Daoy (cell line): Measurements from ENCODE around the gene POLR3H. TPM values are rescaled to one million over a fixed set of nuclear protein-coding genes. Genes with fewer than 3 reads are reported as not detected.

Experiments
- DNase-seq: peaks from one replicate; pipeline ENCODE4 v3.0.0-alpha.2; 2015; ENCODE audit warnings: low read depth
- total RNA-seq: library from RNA; depleted of rRNA; stranded (reverse); fragments of >200 nt; shearing (Covaris generic); gene quantifications from 2 replicates; pipeline ENCODE4 v1.2.3, GENCODE V29; 2014

Gene POLR3H
- total RNA-seq, 1 experiment from 2014 or later, result 17.3 TPM

DNA sequence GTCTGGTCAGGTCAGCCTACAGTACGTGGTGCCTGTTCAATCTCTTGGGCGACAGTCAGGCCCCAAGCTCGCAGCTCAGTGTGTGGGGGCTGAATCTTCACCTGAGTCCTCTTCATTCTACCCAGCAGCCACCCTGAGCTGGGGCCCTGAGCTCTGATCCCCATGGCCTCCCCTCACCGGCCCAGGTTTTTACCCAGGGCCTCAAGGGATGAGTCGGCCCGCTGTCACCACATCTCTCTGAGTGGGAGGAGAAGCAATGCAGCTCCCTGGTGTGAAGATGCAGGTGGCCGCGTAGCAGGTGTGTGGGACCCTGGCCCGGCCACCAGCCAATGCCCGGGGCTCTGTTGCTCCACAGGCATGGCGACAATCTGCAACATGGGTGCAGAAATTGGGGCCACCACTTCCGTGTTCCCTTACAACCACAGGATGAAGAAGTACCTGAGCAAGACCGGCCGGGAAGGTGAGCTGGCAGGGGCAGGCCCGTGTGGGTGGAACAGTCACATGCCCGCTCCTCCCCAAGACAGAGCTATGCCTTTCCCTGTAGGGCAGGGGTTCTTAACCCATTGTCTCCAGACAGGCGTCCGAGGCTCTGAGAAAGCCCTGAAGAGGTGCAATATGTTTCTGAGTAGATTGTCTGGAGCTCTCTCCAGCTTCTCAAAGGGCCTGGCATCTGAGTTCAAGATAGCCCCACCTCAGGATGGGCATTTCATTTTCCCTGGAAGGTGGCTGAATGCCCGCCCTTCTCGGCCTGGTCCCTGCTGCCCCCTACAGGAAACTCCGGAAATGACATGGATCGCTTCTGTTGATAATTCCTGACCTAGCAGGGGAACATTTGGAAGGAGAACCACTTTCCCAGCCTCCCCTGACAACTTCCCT, 26.9 kb downstream of the POLR3H start:
- peak; percentile 49 for DNase-seq

DNA sequence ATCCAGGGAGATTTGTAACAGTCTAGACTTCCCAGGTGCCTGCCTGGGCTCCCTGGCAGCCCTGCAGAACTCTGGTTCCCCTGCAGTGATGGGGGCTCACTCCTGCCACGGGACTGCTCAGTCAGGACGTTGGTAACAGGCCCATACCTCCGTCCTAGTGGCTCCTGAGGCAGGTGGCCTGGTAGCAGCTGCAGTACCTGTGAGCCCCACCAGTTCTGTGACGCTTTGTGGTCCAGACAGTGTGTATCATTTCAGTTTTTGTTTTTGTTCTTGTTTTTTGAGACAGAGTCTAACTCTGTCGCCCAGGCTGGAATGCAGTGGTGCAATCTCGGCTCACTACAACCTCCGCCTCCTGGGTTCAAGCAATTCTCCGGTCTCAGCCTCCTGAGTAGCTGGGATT, 27.8 kb downstream of the POLR3H start:
- DNase-seq, result no peak

DNA sequence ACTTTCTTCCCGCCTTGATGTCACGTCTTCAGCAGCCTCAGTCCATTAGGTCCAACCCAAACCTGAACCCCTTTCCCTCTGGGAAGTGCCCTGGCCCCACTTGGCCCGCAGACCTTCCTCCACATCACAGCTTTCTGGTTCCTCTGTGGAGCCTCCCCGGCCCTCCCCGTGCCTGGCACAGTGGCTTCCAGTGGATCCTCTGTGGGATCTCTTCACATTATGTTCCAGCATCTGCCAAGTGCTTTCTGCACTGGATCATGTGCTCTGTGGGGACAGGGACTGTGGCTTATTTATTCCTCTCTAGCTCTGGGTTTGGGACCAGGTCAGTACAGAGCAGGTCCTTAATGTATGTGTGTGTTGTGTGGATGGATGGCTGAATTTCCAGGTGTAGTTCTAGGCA, 30.9 kb downstream of the POLR3H start:
- DNase-seq, result no peak

DNA sequence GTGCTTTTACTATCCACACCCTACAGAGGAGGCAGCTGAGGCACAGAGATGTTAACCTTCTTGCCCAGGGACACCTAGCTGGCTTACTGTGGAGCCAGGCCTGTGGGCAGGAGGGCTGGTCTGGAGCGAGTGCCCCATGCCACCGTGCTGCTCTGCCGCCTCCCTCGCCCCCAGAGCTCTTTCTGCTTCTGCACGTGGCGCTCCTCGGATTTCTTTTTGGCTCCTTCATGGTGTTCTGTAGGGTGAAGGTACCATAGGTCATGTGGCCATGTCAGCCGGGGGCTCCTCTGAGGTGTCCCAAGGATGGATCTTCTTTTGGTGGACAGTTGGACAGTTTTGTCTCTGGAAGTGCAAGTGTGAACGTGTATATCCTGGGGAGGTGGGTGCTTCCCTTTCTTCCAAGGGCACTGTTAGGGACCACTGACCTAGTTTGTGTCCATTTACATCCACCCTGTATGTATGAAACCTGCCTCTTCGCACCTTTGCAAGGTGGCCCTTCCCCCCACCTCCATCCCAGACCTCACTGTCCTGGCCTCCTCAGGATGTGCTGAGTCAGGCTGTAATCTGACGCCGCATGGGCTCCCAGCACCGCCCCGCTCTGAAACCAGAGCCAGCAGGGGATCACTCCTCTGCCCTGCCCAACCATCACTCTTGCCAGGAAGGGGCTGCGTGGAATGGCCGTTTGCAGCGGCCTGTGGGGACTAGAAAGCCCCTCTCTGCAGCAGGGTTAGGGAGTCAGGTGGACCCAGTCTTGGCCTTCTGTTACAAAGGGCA, 31.7 kb downstream of the POLR3H start:
- DNase-seq, result peak; percentile 79

DNA sequence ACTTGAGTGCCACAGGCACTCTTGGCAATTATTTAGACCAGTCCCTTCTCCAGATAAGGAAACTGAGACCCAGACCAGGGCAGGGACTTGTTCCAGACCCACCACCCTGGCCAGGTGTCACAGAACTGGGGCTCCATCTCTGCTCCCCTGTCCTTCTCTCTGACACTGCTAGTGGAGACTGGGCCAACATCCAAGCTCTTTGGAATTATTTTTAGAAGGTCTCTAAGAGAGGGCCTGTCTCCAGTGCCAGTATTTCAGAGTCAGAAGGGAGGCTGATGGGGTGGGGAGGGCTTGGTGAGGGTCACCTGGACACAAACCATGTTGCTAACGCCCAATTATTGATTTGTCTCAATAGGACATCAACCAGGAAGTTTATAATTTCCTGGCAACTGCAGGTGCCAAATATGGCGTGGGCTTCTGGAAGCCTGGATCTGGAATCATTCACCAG, 32.7 kb downstream of the POLR3H start:
- DNase-seq, result no peak

DNA sequence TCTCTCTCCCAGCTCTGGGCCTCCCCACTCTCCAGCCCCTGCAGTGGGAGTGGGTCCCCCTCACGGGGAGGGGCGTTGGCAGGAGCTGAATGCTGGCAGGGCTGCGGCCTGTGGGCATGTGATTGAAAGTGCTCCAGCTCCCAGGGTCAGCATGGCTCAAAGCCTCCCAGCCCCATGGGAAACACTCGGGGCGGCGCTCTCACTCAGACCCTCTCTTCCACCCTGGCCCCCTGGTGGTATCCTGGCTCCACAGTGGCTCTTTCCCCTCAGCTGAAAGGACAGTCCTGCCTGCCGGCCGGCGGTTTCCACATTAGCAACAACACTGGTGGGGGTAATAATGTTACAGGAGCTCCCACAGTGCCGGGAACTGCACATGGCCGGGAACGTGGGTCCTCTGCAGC, 35.5 kb downstream of the POLR3H start:
- DNase-seq, result no peak

DNA sequence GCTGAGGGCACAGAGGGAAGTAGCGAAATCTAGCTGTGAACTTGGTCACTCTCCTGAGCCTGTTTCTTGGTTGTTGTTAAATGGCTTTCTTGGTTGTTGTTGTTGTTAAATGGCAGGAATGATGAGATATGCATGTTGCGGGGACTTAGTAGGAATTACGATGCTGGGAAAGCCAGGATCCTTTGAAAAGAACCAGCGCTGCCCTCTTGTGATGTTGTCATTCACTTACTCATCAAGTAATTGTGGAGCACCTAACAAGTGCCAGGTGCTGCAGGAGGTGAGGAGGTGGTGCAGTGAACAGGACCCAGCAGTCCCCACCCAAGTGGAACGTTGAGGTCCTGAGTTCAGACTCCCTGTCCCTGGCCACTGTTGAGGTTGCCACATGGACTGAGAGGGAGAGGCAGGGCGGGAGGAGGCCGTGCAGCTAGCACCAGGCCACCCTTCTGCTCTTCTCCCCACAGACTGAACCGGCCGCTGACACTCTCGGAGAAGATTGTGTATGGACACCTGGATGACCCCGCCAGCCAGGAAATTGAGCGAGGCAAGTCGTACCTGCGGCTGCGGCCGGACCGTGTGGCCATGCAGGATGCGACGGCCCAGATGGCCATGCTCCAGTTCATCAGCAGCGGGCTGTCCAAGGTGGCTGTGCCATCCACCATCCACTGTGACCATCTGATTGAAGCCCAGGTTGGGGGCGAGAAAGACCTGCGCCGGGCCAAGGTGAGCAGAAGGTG, 36.8 kb downstream of the POLR3H start:
- no peak for DNase-seq

DNA sequence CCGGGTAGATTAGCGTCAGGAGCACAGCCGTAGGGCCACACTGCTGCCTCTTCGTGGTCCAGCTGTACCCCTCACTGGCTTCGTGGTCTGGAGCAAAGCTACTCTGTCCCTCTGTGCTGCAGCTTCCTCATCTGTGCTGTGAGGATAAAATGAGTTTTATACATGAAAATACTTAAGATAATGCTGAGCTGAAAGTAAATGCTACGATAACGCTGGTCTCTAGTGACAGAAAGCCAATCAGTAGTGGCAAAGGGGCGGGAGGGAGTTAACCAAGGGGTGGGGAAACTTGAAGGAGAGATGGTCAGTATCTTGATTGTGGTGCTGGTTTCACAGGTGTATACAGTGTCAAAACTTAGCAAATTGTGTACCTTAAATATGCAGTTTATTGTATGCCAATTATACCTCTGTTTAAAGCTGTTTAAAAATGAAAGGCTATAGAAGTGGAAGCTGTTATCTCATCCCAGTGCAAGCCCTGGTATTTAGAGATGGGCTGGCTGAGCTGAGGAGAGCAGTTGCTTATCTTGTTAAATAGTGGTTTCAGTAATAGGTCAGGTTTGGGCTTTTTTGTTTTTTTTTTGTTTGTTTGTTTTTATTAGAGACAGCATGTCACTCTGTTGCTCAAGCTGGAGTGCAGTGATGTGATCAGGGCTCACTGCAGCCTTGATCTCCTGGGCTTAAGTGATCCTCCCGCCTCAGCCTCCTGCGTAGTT, 38.6 kb downstream of the POLR3H start:
- no peak for DNase-seq

DNA sequence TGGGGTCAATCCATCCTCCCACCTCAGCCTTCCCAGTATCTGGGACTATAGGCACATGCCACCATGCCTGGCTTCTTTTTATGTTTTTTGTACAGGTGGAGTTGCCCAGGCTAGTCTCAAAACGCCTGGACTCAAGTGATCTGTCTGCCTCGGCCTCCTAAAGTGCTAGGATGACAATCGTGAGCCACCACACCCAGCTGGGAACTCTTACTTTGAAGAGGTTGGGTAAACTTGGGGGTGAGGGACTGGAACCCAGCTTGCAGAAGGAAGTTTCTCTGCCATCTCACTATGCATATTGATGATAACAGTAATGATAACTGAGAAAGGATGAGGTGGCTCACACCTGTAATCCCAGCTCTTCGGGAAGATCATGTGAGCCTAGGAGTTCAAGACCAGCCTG, 39.5 kb downstream of the POLR3H start:
- no peak for DNase-seq

DNA sequence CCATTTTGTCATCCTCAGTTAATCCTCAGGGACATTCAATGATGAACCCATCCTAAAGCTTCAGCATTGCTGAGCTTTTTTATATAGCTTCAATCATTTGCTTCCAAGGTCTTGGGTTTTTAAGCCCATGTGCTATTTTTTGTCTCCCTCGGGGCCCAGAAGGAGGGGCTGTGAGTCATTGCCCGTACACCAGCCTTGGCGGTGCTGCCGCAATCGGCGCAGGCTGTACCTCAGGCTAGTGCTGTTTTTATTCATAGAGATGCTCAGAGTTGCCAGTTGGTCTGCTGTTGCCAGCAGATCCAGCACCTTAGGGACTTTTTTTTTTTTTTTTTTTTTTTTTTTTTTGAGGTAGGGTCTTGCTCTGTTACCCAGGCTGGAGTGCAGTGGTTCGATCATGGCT, 39.9 kb downstream of the POLR3H start:
- DNase-seq, result peak; percentile 24

DNA sequence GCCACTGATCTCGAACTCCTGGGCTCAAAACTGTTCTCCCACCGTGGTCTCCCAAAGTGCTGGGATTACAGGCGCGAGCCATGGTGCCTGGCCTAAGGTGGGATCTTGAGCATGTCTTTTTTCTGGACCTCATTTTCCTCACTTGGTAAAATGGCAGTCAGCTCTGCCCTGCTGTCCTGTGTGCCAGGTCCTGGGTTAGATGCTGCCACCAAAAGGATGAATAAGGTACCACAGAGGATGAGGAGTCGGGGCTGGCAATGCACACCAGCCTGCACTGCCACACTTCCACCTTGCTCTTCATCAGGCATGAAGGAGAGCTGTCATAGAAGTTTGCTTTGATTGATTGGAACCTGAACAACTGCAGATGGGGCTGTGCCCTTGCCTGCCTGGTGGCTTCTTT, 43.1 kb downstream of the POLR3H start:
- no peak for DNase-seq

DNA sequence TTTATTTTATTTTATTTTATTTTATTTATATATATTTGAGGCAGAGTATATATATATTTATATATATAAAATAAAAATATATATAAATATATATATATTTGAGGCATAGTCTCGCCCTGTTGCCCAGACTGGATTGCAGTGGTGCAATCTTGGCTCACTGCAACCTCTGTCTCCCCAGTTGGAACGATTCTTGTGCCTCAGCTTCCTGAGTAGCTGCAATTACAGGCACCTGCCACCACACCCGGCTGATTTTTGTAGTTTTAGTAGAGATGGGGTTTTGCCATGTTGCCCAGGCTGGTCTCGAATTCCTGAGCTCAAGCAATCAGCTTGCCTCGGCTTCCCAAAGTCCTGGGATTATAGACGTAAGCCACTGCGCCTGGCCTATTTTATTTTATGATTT, 44.0 kb downstream of the POLR3H start:
- no peak for DNase-seq

DNA sequence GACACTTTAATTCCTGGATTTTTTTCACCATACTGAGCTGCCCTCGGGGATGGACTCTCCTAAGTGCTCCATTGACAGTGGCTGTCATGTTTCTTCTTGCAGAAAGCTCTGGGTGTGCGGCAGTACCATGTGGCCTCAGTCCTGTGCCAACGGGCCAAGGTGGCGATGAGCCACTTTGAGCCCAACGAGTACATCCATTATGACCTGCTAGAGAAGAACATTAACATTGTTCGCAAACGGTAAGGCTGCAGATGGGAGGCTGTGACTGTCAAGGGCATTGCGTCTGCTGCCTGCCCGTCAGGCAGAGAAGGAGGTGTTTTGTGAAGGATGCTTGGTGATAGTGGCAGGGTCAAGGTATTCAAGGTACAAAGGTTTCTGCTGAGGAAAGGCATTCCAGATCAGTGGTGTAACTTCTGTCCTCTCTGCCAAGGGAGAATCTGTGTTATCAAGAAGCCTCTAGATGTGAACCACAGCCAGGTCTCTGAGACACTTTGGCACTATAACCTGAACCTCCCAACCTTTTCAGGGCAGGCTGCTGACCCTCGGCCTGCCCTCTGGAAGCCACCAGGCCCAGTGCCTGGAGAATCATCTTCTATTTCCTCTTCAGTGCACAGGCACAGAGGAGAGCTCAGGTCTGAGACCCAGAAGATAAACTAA, 44.5 kb downstream of the POLR3H start:
- no peak for DNase-seq

DNA sequence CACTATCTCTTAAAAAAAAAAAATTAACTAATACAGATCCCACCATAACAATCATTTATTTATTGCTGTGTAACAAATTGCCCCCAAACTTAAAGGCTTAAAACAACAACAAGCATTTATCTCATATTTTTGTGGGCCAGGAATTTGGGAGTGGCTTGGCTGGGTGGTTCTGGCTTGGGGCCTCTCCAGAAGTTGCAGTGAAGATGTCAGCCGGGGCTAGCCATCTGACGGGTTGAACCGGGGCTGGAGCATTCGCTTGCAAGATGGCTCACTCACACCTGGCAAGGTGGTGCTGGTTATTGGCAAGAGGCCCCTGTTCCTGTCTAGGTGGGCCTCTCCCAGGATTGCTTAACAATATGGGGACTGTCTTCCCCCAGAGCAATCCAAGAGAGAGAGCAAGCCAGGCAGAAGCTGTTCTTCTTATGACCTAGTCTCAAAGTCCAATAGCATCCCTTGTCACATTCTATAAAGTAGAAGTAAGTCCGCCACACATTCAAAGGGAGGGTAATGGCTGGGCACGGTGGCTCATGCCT, 45.9 kb downstream of the POLR3H start:
- no peak for DNase-seq

DNA sequence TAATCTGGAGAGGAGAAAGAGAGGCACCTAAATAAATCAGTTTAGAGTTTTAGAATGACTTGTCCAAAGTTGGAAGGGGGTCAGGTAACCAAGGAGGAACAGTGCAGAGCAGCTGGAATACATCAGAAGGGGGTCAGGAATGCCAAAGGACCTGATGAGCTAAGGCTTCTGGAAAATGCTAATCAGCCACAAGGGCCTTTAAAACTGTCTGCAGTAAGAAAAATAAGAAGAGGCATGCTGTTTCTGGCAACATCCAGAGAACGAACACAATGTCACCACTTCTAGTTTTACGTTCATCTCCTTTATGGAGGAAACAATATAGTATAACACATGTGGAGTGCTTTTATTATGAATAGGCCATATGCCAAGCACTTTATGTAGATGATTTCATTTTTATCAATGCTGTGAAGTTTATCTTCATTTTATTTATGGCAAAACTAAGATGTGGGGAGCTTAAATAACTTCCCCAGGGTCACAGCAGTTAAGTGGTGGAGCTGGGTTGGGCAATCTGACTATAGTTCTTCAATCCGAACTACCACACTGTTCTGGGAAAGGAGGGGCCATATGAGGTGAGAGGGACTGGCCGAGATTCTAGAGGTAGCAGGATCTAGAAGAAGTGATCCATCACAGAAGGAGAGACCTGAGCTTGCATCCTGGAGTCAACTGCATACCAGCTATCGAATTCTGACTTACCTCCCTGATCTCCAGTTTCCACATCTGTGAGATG, 52.7 kb downstream of the POLR3H start:
- DNase-seq, result no peak

DNA sequence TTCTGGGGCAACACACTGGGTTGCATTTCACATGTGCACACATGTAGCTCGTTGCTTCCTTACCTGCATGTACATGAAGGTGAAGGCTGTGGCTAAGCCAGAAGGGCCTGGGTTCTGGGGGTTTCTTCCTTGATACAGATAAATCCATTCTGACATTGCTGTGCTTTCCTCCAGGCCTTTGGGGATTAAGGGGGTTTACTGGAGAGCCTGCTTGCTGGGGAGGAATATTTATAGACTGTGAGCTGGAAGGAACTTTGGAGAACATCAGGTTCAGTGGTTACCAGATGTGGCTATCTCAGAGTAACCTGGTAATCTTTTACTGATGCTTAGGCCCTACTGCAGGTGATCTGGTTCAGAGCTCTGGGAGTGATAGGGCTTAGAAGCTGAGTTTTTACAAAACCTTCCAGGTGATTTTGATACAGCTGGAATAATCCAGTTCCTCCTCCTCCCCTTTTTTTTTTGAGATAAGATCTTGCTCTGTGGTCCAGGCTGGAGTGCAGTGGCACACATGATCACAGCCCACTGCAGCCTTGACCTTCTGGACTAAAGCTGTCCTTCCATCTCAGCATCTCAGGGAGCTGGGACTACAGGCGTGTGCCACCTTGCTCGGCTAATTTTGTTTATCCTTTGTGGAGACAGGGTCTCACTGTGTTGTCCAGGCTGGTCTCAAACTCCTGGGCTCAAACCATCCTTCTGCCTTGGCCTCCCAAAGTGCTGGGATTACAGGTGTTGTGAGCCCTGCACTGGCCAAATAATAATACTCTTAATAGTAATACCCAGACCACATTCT, 55.5 kb downstream of the POLR3H start:
- no peak for DNase-seq

DNA sequence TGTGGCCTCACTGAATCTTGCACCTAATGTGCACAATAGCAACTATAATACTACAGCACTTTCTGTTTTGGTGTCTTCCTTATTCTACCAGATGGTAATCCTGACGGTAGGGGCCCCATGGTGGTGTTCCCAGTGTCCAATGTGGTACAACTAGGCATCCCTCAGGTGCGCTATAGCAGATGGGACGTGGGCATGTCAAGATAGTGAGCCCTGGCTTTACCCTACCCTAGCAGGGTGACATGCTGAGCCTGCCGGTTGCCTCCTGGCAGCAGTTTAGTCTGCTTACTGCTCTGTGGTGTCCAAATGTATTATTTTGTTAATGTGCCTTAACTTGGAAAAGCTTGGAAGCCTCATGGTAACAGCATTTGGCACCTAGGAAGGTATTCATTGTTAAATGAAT, 56.2 kb downstream of the POLR3H start:
- DNase-seq, result no peak

DNA sequence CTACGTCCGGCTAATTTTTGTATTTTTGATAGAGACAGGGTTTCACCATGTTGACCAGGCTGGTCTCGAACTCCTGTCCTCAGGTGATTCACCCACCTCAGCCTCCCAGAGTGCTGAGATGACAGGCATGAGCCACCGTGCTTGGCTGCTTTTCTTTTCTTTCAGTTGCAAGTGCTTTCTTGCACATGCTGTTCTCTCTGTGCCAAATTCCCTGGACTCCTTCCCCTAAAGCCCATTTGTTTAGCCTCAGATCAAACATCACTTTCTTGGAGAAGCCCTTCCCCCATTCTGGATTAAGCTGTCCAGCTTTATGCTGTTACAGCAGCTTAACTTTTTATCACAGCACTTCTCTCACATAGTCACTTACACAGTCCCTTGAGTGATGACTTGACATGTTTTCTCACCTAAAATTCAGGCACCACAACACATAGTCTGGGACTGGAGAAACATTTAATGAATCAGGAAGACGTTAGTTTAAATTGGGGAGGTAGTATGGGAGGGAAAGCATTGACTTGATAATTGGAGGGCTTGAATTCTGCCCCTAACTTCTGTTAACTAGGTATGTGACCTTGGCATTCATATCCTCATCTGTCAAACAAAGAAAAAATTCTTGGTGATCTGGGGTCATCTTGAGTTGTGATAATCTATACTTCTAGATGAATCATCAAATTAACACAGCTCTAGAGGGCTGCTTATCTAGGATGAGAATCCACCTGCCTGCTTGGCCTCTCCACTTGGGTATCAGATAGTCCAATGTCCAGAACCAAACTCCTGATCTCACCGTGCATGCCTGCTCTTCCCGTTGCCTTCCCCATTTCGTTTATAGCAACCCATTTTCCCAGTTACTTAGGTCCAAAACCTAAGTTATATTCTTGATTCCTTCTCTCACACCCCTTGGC, 57.0 kb downstream of the POLR3H start:
- no peak for DNase-seq
